T47D (cell line): ENCODE results near the gene SESTD1.
A peak's percentile ranks its signal among the peaks of the same experiment; 100 is the strongest.
"Not testable (repeated sequence)": the region's sequence is repeated elsewhere in the genome, so short reads cannot be mapped to it uniquely, and the experiment has no call there.

Experiments
- DNase-seq, 2 experiments: peaks; one replicate each; pipeline versions ENCODE4 v3.0.0 to v3.0.0-alpha.2; 2011 to 2012; ENCODE audit warnings: low read depth in 1 of 2, low spot score in 1 of 2
- JUND ChIP-seq: IDR thresholded peaks from 2 replicates; pipeline ENCODE4 v1.6.1; 2012; ENCODE audit warnings: low read depth
- in situ Hi-C: cut with HindIII; loops from 2 replicates; pipeline ENCODE4 v1.10.0; 2016; ENCODE audit warnings: low sequenced_read_pairs, low pct_unique_long_range_greater_than_20kb

Gene SESTD1

DNA sequence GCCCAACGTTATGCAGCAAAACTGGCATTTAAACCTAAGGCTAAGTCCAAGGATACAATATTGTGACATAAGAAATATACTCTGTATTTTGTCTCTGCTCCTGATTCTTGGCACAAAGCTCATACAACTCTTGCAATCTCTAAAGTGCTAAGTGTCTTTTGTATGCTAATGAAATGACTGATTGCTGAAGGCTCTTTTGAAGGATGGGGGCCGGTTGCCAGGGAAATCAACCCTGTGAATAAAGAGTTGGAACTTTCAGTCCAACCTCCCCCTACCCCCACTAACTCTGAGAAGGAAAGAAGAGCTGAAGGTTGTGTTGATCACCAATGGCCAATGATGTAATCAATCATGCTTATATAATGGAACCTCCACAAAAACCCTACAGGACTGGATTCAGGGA lies 40.3 kb downstream of the SESTD1 start:
- in situ Hi-C loops, result no loop called here
- TF ChIP-seq JUND, result no peak
- no peak for DNase-seq

DNA sequence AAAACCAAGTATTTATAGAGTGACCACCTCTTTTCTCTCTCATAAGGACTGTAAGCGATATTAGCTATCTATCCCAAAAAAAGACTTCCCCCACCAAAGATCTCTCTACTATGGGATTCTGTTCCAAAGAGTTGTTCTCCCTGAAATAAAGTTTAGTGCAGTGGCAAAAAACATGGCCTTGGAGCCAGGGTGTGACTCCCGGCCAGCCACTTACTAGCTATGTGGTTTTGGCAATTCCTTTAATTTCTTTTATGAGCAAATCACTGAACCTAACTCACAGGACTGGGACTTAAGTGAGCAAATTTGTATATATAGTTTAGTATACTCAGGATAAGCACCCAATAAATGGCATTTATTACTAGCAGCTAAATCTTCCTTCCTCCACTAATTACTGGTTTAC lies 42.6 kb downstream of the SESTD1 start:
- no peak for TF ChIP-seq JUND
- in situ Hi-C loops, result no loop called here
- no peak for DNase-seq

DNA sequence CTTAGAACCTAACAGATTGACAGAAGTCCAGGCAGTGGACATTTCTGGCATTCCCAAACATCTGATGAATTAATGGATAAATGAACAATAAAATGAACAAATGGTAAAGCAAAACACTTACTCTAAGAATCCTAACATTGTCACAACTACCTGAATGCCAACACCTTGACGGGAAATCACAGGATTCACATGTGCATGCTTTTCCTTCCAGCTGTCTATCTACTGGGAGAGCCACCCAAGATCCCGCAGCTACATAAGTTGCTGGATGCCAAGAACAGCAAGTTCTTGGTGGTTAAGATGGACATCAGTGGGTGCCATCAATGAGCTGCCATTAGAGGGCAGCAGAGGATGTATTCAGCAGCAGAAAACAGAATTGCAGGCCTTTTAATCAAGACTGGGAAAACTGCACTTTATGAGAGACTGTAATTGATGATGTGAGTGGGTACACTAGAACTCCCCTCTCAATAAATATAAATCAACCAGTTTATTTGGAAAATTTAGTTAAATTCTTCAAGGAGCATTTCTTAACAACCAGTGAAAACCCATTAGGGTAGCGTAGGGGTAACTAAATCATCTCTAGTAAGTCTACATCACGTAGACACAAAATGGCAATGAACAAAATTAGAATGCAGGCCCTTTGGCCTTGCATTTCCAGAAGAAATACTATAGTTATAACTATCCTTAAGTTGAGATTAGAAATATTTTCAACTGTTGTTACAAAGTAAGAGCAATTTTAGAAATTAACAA lies 45.6 kb downstream of the SESTD1 start:
- in situ Hi-C loops, result no loop called here
- no peak for TF ChIP-seq JUND
- DNase-seq, result peak; percentile 33 to 75

- in situ Hi-C loops, DNase-seq: not testable (repeated sequence)
Observed at GRCh38 chr2:179214671-179215070, 50.0 kb downstream of the SESTD1 start.

GRCh38 chr2:179211355-179211754 lies 53.3 kb downstream of the SESTD1 start:
- in situ Hi-C loops, result no loop called here
- DNase-seq, result no peak
- TF ChIP-seq JUND, result no peak

GRCh38 chr2:179208277-179208676 lies 56.4 kb downstream of the SESTD1 start:
- DNase-seq, in situ Hi-C loops: not testable (repeated sequence)

- in situ Hi-C loops, result no loop called here
- DNase-seq, result no peak
- TF ChIP-seq JUND, result no peak
Observed at GRCh38 chr2:179207047-179207446, 57.6 kb downstream of the SESTD1 start.

GRCh38 chr2:179201869-179202268 lies 62.8 kb downstream of the SESTD1 start:
- in situ Hi-C loops, result no loop called here
- peak in 1 of 2 experiments; percentile 42 for DNase-seq
- no peak for TF ChIP-seq JUND

DNA sequence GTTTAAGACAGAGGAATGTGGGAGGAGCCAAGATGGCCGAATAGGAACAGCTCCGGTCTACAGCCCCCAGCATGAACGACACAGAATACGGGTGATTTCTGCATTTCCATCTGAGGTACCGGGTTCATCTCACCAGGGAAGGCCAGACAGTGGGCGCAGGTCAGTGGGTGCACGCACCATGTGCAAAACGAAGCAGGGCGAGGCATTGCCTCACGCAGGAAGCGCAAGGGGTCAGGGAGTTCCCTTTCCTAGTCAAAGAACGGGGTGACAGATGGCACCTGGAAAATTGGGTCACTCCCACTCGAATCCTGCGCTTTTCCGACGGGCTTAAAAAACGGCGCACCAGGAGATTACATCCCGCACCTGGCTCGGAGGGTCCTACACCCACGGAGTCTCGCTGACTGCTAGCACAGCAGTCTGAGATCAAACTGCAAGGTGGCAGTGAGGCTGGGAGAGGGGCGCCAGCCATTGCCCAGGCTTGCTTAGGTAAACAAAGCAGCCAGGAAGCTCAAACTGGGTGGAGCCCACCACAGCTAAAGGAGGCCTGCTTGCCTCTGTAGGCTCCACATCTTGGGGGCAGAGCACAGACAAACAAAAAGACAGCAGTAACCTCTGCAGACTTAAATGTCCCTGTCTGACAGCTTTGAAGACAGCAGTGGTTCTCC lies 68.6 kb downstream of the SESTD1 start:
- in situ Hi-C loops, DNase-seq: not testable (repeated sequence)

GRCh38 chr2:179195141-179195540 lies 69.5 kb downstream of the SESTD1 start:
- in situ Hi-C loops, result no loop called here
- TF ChIP-seq JUND, result no peak
- DNase-seq, result no peak

DNA sequence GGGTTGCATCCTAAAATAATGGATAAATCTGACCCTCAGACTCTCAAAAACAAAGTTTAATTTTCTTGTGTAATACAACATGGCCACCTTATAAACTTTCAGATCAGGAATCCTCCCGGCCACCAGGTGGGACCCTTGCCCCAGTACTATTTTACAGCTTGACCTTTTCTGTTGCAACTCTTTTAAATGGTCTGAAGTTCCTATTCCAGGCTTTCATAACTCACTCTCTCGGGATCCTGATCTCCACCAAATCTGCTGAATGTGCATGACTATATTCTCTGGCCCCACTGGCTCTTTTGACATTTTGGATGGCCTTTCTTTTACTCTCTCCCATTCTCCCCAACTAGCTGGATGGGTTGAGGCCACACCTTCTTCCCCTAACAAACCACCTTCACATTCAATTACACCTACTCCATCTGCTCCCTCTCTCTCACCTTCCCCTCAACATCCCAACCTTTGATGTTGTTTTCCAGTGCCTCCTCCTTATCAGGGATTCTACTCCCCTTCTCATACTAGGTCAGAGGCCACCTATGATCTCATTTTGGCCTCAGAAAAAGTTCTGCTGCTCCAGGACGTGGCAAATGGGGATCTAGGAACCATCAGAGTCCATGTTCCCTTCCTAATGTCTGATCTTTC lies 70.8 kb downstream of the SESTD1 start:
- no peak for DNase-seq
- in situ Hi-C loops, result no loop called here
- no peak for TF ChIP-seq JUND

DNA sequence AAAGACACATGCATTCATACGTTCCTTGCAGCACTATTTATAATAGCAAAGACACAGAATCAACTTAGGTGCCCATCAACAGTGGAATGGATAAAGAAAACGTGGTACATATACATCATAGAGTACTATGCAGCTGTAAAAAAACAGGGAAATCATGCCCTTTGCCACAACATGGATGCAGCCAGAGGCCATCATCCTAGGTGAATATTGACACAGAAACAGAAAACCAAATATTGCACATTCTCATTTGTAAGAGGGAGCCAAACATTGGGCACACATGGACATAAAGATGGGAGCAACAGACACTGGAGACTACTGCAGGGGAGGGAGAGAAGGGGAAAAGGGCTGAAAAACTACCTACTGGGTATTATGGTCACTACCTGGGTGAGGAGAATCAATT lies 73.5 kb downstream of the SESTD1 start:
- in situ Hi-C loops, result no loop called here
- DNase-seq, result no peak

GRCh38 chr2:179186126-179186525 lies 78.5 kb downstream of the SESTD1 start:
- in situ Hi-C loops, result no loop called here
- DNase-seq, result no peak

More for the DNA sequence above, 73.5 kb downstream of the SESTD1 start:
- no peak for TF ChIP-seq JUND

DNA sequence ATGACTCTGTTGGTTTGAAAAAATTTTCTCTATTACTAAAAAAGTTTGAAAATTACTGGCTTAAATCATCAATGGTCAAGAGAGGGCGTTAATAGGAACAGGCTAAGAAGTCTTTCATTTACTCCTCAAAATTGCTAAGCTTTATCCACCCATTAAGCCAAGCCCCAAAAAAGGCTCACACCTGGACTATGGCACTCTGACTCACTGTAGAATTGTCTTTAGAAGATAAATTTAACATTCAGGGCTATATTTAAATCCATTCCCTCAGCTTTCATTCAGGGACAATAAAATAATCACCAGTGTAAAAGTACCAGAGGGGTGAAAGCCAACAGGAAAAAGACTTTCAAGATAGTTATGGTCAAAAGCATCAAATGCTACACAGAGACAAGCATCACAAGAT lies 80.0 kb downstream of the SESTD1 start:
- no peak for DNase-seq
- TF ChIP-seq JUND, result no peak
- in situ Hi-C loops, result no loop called here

More at GRCh38 chr2:179186126-179186525, 78.5 kb downstream of the SESTD1 start:
- TF ChIP-seq JUND, result no peak
